ENCODE data around the gene NFE2. TPM values are rescaled to one million over a fixed set of nuclear protein-coding genes. Genes with fewer than 3 reads are reported as not detected.

The NFE2 gene
- total RNA-seq, 1 donor from 2014 or later, result not detected

DNA sequence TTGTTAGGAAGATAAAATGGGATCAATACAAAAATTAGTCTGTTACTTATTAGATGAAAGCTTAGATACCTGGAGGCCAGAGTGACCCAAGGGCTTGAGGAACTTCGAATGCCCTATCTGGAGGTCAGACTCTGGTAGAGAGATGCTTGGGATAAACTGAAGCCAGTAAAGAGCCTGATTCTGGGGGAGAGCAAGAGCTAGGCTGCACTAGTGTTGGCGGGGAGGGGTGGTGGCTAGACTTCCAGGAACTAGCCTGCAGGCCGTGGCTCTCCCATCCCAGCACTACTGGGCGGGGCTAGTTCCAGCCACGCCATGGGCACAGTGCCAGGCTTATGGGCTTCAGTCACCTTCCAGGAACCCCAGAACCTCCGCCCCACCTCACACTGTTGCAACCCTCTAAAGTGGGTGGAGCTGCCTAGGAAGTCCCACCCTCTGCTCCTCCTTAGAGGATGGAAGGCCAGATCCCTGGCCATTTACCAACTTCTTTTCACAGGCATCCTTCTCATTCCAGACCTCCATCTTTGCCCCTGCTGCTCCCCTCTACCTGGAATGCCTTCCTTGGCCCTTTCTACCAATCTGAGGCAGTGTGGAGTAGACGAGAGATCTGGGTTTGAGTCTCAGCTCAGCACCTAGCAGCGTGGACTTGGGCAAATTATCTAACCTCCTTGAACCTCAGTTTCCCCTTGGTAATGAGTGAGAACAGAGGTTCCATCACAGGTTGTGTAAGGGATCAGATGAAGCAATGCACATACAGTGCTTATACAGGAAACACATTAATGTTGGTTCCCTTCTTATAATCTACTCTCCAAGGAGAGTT lies 6.3 kb upstream of the NFE2 start:
- DNase-seq (ENCODE audit: low read depth in 2 of 2), result no peak

DNA sequence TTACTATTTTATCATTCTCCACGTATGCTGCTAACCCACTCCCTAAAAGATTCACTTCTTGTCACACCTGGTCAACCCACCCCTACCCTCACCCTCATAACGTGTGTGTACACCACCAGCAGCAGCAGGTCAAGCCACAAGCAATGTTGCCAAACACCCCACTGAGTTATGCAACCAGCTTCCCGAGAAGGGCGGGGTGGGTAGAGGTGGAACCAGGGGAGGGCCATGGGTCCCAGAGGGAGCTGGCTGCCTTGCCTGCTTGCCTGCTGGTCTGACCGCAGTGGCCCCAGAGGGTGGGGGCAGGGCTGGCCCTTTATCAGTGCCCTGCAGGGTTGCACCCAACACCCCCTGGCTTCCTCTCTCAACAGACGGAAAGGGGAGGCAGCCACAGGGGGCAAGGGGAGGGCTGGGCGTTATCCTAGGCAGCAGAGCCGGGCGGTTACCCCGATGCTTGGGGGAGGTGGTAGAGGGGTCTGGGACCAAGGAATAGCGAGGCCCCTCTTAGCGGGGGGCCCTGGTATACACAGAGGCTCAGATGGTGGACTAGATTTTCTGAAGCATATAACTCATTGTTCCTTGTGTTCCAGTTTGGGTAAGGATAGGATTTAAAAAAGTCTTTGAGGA lies 3.5 kb upstream of the NFE2 start:
- no peak for DNase-seq (ENCODE audit: low read depth in 2 of 2)

DNA sequence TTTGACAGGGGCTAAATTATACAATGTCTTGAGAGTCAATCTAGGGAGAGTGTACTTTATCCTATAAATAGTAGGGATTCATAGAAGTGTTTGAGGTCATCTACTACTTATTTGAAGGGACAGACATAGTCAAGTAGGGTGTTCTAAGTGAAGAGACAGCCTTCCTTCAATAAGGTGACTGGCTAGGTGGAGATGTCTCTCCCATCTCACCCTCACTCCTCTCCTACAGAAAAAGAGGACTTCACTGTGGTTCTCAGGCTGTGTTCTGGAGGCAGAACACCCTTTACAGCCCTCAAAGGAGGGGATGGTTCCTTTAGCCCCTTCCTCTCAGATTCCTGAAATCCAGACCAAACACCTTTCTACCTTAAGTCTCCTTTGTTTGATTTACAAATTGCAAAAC lies 2.8 kb upstream of the NFE2 start:
- no peak for DNase-seq (ENCODE audit: low read depth in 2 of 2)

DNA sequence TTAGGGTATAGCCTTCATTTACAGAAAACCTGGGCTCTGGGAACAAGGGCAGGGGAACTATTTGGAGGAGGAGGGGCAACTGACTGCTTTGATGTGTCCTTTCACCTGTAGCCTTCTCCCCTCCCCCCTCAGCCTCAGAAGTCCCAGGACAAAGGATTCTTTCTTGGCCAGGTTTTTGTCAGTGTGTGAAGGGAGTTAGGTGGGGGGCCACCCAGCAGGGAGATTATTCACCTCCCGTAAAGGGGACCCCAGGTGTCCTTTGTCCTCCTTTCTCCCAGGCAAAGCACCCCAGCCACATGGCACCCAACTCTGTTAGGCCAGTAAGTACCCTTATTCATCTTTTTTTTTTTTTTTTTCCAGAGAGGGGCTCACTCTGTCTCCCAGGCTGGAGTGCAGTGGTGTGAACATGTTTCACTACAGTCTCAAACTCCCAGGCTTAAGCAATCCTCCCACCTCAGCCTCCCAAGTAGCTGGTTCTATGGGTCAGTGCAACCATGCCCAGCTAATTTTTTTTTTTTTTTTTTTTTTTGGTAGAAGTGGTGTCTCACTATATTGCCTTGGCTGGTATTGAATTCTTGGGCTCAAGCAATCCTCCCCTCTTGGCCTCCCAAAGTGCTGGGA lies 723 bp upstream of the NFE2 start:
- DNase-seq (ENCODE audit: low read depth in 2 of 2), result no peak

DNA sequence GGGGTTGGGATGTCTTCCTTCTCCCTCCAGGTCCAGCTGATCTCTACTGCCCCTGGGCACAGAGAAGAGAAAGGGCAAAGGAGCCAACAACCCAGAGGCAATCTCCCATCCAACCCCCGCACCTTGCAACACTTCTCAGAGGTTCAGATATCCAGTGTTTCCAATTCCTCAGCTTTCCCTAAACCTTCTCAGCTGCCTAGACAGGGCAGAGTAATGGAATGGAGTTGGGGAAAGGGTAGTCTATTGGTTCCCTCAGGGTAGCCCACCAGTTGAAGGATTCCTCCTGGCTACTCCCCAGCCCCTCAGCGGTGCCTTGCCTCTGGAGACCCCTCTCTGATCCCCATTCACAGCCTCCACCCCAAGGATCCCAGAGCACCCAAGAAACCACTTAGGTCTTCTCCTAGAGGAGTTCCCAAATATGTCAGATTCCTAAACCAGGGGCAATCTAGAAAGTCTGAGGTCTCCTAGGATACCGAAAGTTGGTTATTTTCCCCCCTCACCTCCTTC lies 537 bp downstream of the NFE2 start:
- DNase-seq (ENCODE audit: low read depth in 2 of 2), result no peak

DNA sequence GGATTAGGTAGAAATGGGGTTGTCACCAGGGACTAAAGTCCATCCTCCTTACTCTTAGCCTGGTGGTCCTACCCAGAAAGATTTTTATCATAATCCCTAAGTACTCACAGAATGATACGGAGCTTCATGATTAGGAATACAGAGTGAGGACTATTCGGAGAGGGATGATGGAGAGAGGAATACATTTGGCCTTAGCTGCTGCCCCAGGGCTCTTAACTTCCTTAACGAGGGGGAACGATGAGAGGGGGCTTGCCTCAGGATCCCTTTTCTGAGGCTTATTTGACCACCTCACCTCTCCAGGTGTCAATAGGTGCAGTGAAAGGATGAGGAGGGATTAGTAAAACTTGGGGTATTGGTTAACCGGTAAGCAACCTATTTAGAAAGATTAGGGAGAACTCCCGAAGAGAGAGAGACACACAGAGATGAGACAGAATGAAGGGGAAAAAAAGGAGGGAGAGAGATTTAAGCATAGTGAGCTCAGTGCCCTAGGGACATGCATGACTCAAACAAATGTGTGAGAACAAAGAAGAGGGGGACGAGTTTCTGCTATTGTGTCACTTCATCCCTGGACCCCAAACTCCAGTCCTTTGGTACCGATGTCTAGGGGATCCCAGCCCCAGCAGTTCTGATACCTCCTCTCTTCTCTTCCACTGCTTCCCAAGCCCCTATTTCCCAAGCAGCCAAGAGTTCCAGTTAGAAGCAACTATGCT lies 1.1 kb downstream of the NFE2 start:
- DNase-seq (ENCODE audit: low read depth in 2 of 2), result no peak

DNA sequence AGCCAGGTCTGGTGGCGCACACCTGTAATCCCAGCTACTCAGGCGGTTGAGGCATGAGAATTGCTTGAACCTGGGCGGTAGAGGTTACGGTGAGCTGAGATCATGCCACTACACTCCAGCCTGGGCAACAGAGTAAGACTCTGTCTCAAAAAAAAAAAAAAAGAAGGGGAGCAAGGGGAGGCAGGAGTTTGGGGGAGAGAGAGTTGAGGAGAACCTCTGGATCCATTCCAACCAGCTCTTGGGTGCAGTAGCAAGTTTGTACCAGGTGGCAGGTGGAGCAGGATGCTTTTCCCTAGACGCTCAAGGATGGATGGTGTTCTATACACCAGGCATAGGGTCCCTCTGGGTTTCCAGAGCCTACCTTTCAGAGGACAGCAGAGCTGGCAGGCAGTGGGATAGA lies 1.9 kb downstream of the NFE2 start:
- DNase-seq (ENCODE audit: low read depth in 2 of 2), result no peak

DNA sequence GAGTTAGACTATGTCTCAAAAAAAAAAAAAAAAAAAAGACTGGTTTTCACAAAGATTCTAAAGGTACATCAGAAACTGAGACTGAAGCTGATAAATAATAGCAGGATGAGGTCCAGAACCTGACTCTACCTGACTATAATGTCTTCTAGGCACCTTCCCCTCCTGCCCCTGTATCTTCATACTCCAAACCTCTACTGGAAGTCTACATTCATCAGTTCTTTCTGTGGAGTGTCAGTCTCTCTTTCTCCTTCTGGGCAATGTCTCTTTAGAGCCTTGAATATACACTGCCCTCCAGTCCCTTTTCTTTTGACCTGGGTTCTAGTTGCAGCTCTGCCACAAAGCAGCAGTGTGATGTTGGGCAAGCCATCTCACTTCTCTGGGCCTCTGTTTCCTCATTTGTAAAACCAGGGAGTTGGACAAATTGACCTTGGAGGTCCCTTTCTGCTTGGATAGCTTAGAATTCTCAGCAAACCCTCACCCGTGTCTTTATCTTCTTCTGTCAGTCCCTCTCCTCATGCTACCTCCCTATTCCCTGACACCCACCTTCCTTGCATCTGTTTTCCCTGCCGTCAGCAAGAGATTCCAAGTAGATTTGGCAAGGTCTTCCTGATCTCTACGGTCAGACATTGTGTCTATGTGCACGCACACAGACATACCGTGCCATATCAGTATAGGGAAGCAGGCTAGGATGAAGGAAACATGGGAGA lies 4.3 kb downstream of the NFE2 start:
- no peak for DNase-seq (ENCODE audit: low read depth in 2 of 2)

DNA sequence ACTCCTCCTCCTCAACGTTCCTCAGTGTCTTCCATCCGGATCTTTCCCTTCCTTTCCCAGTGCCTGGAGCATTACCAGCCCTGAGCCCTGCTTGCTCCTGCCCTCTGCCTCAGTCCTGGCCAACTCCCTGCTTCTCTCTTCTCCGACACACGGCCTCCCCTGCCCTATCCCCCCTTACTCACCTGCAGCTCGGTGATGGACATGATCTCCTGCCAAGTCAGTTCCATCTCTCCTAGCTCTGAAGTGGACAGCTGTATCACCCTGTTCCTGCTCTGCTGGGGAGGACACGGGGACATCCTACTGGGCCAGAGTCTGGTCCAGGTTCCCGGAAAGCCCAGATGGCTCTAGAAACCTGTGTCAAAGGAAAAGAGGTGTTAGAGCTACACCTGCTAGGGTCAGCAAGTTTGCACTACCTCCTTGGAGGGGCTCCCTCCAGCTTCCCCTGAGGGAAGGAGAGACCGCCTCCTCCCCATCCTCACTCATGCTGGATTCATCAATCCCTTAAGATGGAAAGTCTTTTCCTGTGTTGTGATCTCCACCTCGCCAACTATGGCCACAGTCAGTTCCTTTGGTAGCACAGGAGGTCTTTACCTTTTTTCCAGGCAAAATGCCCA lies 5.8 kb downstream of the NFE2 start:
- DNase-seq (ENCODE audit: low read depth in 2 of 2), result no peak

DNA sequence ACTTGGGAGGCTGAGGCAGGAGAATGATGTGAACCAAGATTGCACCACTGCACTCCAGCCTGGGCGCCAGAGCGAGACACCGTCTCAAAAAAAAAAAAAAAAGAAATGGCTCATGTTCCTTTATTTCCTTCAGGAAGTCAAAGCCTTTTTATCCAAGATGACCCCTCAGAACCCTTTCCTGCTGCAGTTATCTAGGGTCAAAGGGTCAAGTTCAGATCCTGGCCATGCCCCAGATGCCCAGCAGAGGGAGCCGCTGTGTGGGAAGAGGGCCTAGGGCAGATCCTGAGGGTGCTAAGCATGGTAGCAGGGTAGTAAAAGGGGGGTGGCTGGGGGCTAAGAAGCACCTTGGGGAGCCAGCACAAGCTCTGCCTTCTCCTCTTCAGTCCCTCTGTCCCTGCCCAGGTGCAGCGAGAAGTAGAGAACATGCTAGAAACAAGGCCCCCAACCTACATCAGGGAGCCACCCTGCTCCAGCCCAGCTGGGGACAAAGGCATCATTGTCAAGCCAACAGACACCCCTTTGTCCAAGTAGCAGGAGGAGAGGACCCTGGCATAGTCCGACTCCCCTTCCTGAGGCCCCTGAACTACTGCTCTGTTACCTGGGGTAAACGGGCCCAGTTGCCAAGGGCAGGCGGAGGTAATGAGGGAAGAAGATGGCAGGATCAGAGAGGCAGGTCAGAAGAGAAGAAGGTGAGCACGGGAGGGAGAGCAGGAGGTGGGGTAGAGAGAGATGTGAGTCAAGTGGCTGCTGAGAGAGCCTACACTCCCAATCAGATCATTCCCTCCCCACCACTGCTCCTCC lies 6.5 kb downstream of the NFE2 start:
- DNase-seq (ENCODE audit: low read depth in 2 of 2), result peak; percentile 37 to 51

DNA sequence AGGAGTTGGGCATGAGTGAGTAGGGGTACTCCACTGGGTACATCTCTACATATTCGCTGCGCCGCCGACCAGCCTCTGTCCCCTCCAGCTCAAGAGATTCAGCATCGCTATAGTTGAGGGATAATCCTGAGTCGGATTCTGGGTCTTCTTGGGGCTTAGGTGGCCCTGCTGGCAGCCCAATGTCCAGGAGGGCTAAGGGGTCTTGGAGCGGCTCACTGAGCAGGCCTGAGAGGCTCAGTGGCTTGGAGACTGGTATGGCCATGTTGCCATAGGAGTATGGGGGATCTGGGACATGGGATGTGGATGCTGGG lies 7.9 kb downstream of the NFE2 start:
- no peak for DNase-seq (ENCODE audit: low read depth in 2 of 2)

DNA sequence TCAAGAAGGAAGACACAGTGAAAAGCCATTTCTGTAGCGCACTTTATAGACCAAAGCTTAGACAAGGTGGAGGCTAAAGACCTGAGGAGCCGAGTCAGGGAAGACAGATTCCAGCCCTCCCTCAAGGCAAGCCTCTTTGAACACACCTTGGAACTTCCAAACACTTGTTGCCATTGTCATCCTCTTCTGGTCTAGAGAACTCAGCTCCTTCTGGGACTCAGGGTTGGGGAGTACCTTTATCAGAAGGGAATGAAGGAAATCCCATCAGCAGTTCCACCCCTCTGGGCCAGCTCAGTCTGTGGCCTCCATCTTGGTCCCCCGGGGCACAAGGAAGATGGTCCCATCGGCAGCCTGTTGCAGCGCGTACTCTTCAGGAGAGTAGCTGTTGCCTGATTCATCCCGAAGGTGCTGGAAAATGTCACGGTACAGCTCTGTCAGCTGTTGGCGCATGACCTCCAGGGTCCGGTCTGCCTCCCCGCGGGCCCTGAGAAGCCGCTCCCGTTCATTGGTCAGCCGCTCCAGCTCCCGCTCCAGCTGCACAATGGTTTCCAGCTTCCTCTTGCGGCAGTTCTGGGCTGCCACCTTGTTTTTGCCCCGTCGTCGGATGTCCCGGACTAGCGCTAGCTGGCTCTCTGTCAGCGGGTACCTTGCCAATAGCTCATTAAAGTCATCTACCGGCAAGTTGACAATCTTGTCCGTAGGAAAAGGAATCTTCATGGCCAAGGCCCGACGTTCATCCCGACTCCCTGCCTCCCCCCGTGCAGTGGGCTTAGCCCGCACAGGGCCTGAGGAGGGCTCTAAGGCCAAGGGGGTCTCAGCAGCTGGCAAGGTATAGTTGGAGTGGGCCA lies 8.5 kb downstream of the NFE2 start:
- no peak for DNase-seq (ENCODE audit: low read depth in 2 of 2)

DNA sequence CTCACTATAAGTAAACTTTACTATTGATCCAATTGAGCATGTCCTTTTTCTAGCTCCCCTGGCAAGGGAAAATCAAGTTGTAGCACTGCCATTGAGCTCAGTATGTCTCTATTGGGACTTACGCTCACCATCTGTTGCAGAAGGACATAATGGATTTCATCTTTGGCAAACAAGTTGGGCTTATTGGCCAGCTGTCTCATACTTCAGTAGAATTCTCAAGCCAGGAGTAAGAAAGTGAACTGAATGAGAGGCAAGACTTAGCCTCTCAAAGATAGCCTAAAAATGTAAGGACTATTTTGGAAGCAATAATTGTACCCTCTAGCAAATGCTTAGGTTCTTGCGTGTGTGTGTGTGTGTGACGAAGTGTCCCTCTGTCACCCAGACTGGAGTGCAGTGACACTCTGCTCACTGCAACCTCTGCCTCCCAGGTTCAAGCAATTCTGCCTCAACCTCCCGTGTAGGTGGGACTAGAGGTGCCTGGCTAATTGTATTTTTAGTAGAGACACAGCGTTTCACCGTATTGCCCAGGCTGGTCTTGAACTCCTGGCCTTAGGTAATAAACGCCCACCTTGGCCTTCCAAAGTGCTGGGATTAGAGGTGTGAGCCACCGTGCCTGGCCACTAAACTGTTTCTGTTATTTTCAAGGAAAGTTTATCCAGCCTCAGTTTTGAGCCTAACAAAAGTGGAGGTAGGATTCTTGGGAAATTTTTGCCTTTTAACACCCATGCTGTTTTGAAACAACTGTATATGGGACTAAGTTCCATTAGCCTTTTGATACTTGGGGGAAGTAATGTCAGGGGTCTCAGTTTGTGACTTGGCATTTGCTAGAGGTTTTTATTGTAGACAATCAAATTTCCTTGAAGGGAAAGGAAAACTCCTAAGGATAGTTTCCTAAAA lies 13.3 kb downstream of the NFE2 start:
- no peak for DNase-seq (ENCODE audit: low read depth in 2 of 2)

DNA sequence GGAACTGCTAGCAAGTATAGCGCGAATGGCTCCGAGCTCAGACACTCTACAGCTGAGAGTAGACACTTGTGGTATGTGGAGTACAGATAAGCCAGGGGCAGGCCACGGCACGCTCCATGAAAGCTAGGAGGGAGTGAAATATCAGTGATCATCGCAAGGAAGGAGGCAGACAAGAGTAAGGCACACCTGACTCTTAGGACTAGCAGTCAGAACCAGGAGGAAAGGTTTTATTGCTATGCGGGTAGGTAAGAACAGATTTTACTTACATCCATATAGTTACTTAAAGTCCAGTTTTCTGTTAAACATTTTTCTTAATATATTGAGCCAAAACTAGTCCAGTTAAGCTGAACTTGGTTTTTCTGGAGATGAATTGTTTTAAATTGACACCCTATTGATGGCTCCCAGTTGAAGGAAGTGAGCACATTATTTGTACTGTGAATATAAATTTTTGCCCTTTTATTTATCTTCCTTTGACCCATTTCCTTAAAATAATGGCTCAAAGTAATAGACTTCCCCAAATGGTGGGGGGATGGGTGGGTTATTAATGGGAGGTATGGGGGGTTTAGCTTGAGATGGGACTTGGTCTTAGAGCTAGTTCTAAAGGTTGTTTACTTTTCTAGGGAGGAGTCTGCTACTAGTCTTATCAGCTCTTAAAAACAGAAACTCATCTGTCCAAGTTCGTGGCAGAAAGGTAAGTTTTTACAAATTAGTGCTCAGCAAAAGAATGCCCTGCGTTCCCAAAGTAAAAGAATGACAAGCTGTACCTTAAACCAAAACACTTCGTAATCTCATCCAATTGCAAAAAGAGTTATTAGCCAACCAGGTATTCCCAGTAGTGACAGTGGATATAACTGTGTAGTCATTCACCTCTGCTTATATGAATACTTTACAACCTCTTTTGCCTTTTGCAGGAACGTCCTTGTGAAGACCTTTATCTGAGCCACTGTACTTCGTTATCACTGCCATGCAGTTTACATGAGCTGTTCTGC lies 14.5 kb downstream of the NFE2 start:
- DNase-seq (ENCODE audit: low read depth in 2 of 2), result no peak

DNA sequence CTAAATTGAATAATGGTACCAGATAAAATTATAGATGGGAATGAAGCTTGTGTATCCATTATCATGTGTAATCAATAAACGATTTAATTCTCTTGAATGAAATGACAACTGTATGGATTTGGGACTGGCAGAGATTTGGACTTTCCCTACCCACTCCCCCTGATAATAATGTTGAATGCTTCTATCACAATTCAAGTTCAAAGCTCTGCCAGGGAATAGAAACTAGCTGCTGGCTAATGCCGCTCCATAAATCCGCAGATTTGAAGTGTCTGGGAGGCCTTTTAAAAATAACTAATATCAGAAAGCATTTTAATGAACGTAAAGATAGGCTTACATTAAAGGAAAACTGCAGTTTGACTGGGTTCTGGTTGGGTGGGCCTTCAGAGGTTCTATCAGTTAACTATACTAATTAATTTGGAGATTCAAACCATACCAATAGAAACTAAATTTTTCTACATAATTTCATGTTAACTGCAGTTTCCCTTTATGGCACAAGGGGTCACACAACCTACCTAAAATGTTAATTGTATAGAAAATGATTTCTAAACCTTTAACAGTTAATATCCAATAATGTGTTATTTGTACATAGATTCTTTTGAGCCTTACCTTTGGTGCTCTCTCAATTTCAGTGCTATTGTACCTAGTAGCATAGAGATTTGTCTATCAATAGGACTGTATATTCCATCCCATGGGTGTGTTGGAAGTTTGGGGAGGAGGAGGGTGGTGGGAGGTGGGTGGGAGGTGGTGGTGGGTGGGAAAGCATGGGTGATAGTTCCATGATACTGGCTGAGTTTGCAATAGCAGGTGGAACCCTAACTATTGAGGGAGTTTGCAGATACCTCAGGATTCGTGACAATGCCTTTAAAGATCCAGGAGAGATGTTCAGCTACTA lies 15.4 kb downstream of the NFE2 start:
- no peak for DNase-seq (ENCODE audit: low read depth in 2 of 2)
